Neural progenitor cell (in vitro differentiated cells): Measurements from ENCODE around the gene HCRTR1. TPM values are rescaled to one million over a fixed set of nuclear protein-coding genes. Genes with fewer than 3 reads are reported as not detected.

Experiments used
- DNase-seq: peaks from one replicate; pipeline ENCODE4 v3.0.0-alpha.2; 2016; ENCODE audit warnings: low spot score
- H2AFZ ChIP-seq: fragments of 200-600 bp; sonication (generic); replicated peaks from 2 replicates; pipeline ENCODE4 v1.6.1; 2016; ENCODE audit warnings: antibody characterized with exemption
- H3F3A ChIP-seq: fragments of 200-600 bp; sonication (generic); 2 replicates; pipeline ENCODE4 v1.6.1; 2016; ENCODE audit warnings: antibody characterized with exemption, low read depth
- H3K27ac ChIP-seq: fragments of 200-600 bp; sonication (generic); 2 replicates; pipeline ENCODE4 v1.5.1; 2016; ENCODE audit warnings: mild to moderate bottlenecking
- H3K27me3 ChIP-seq: fragments of 200-600 bp; sonication (generic); 2 replicates; pipeline ENCODE4 v1.6.1; 2016; ENCODE audit warnings: mild to moderate bottlenecking, moderate library complexity
- H3K36me3 ChIP-seq: fragments of 200-600 bp; sonication (generic); 2 replicates; pipeline ENCODE4 v1.5.1; 2016
- H3K4me1 ChIP-seq: fragments of 200-600 bp; sonication (generic); 2 replicates; pipeline ENCODE4 v1.6.1; 2016; ENCODE audit warnings: mixed run types
- H3K4me2 ChIP-seq: fragments of 200-600 bp; sonication (generic); 2 replicates; pipeline ENCODE4 v1.6.1; 2016
- H3K4me3 ChIP-seq: fragments of 200-600 bp; sonication (generic); 2 replicates; pipeline ENCODE4 v1.5.1; 2016
- H3K79me2 ChIP-seq: fragments of 200-600 bp; sonication (generic); 2 replicates; pipeline ENCODE4 v1.6.1; 2016; ENCODE audit warnings: low read depth
- H3K9ac ChIP-seq: fragments of 200-600 bp; sonication (generic); 2 replicates; pipeline ENCODE4 v1.6.1; 2016
- H3K9me3 ChIP-seq: fragments of 200-600 bp; sonication (generic); 2 replicates; pipeline ENCODE4 v1.5.1; 2016; ENCODE audit warnings: low read depth
- H4K20me1 ChIP-seq: fragments of 200-600 bp; sonication (generic); 2 replicates; pipeline ENCODE4 v1.6.1; 2016; ENCODE audit warnings: low read depth
- H3K27ac Mint-ChIP-seq: 3 replicates; pipeline ENCODE4 v1.8.0; 2021; ENCODE audit warnings: mixed read lengths
- H3K27me3 Mint-ChIP-seq: 2 replicates; pipeline ENCODE4 v1.8.0; 2022; ENCODE audit warnings: low read depth, mild to moderate bottlenecking, inconsistent platforms, moderate library complexity, mixed read lengths; ENCODE audit not compliant: insufficient read depth
- H3K36me3 Mint-ChIP-seq: 3 replicates; pipeline ENCODE4 v1.8.0; 2021; ENCODE audit warnings: mixed read lengths
- H3K4me1 Mint-ChIP-seq: 3 replicates; pipeline ENCODE4 v1.8.0; 2021; ENCODE audit warnings: mixed read lengths
- H3K4me3 Mint-ChIP-seq: 3 replicates; pipeline ENCODE4 v1.8.0; 2021; ENCODE audit warnings: mild to moderate bottlenecking, moderate library complexity, mixed read lengths
- H3K9me3 Mint-ChIP-seq: 3 replicates; pipeline ENCODE4 v1.8.0; 2020; ENCODE audit warnings: mixed read lengths
- CTCF ChIP-seq: fragments of 200-600 bp; sonication (generic); IDR thresholded peaks from 2 replicates; pipeline ENCODE4 v1.5.1; 2017; ENCODE audit warnings: antibody characterized with exemption, mild to moderate bottlenecking
- EZH2 ChIP-seq: fragments of 200-600 bp; sonication (generic); IDR thresholded peaks from 2 replicates; pipeline ENCODE4 v1.6.1; 2017; ENCODE audit warnings: antibody characterized with exemption, mild to moderate bottlenecking, moderate library complexity
- EZH2phosphoT487 ChIP-seq: fragments of 200-600 bp; sonication (generic); IDR thresholded peaks from 2 replicates; pipeline ENCODE4 v1.6.1; 2017; ENCODE audit warnings: antibody characterized with exemption
- total RNA-seq: library from RNA; depleted of rRNA; stranded (reverse); fragments of >200 nt; gene quantifications from 2 replicates; pipeline ENCODE4 v1.2.3, GENCODE V29; 2015; ENCODE audit warnings: low replicate concordance

HCRTR1 gene
- total RNA-seq, 1 donor from 2014 or later: not detected

DNA sequence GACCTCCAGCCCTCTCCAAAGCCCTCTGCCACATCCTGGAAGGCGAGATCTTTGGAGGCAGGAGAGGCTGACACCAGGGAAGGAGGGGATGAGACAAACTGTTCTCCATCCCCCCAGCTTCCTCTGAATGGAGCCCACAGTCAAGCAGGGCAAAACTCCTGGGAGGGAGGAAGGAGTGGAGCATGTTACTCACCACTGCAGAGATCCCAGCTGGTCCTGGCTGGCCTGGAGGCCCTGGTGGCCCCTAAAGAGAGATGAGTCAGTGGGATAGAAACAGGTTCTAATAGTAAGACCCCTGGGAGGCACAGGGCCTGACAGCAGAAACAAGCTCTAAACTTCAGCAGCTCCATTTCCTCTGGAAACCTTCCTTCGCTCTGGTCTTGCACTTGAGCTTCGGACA is 41.2 kb downstream of the HCRTR1 start:
- Histone ChIP-seq H3K27ac (no peak overlapping the region), H4K20me1 (no peaks in the 10 kb centered on the region), H3K4me2 (no peak overlapping the region), H3F3A (no peaks in the 10 kb centered on the region), H3K4me1 (no peaks in the 10 kb centered on the region), H3K4me3 (no peak overlapping the region), H3K27me3 (no peaks in the 10 kb centered on the region), H3K9me3 (no peaks in the 10 kb centered on the region), H2AFZ (no peak overlapping the region), H3K36me3 (no peaks in the 10 kb centered on the region), H3K9ac (no peak overlapping the region), H3K79me2 (no peaks in the 10 kb centered on the region)
- Mint-ChIP-seq H3K4me3 (no peak overlapping the region), H3K36me3 (no peaks in the 10 kb centered on the region), H3K9me3 (no peaks in the 10 kb centered on the region), H3K27me3 (peaks cover 17% of the 10 kb centered on the region), H3K27ac (no peak overlapping the region), H3K4me1 (peaks cover 9% of the 10 kb centered on the region)
- no peak for TF ChIP-seq CTCF
- TF ChIP-seq EZH2phosphoT487: no peak
- no peak for TF ChIP-seq EZH2
- no peak for DNase-seq

DNA sequence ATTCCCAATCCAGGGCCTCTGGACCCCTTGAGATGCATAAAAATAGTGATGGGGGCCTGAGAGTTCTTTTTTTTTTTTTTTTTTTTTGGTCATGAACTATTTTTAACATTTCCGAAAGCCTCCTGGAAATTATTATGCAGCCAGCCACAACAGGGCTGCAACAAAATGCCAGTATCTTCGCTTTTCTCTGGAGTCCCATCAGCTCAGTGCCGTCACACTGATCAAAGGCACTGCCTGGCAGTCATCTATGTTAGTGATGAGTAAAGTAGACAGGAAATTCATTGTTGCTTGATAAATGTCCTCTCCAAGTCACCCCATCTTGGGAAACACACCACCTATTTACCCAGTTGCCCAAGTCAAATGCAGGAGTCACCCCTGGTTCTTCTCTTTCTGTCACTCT is 42.4 kb downstream of the HCRTR1 start:
- no peak for DNase-seq
- Histone ChIP-seq H3F3A (no peaks in the 10 kb centered on the region), H3K79me2 (no peaks in the 10 kb centered on the region), H3K36me3 (no peaks in the 10 kb centered on the region), H3K27me3 (no peaks in the 10 kb centered on the region), H3K9ac (no peak overlapping the region), H3K4me2 (no peak overlapping the region), H3K9me3 (no peaks in the 10 kb centered on the region), H2AFZ (no peak overlapping the region), H3K27ac (no peak overlapping the region), H3K4me1 (no peaks in the 10 kb centered on the region), H3K4me3 (no peak overlapping the region), H4K20me1 (no peaks in the 10 kb centered on the region)
- no peaks in the 10 kb centered on the region for H3K36me3 Mint-ChIP-seq
- H3K4me3 Mint-ChIP-seq: no peak overlapping the region
- TF ChIP-seq EZH2: no peak
- no peak for TF ChIP-seq EZH2phosphoT487
- no peak for TF ChIP-seq CTCF
- H3K27ac Mint-ChIP-seq: peak overlapping the region; percentile 42
- H3K4me1 Mint-ChIP-seq: peaks cover 9% of the 10 kb centered on the region
- peaks cover 17% of the 10 kb centered on the region for H3K27me3 Mint-ChIP-seq
- no peaks in the 10 kb centered on the region for H3K9me3 Mint-ChIP-seq

GRCh38 chr1:31660871-31661455 is 43.5 kb downstream of the HCRTR1 start:
- H3K9ac ChIP-seq: no peak overlapping the region
- H3K27me3 Mint-ChIP-seq: peaks cover 15% of the 10 kb centered on the region
- H3K9me3 ChIP-seq: no peaks in the 10 kb centered on the region
- no peaks in the 10 kb centered on the region for H3K9me3 Mint-ChIP-seq
- H3K4me1 ChIP-seq: no peaks in the 10 kb centered on the region
- no peak overlapping the region for H3K27ac ChIP-seq
- H3K4me2 ChIP-seq: no peak overlapping the region
- H2AFZ ChIP-seq: no peak overlapping the region
- H3K27me3 ChIP-seq: no peaks in the 10 kb centered on the region
- H3K36me3 ChIP-seq: no peaks in the 10 kb centered on the region
- no peak overlapping the region for H3K4me3 ChIP-seq
- no peak overlapping the region for H3K27ac Mint-ChIP-seq
- peaks cover 14% of the 10 kb centered on the region for H3K4me1 Mint-ChIP-seq
- H4K20me1 ChIP-seq: no peaks in the 10 kb centered on the region
- no peak overlapping the region for H3K4me3 Mint-ChIP-seq
- no peaks in the 10 kb centered on the region for H3F3A ChIP-seq
- no peak for DNase-seq
- no peaks in the 10 kb centered on the region for H3K36me3 Mint-ChIP-seq
- no peaks in the 10 kb centered on the region for H3K79me2 ChIP-seq
- no peak for TF ChIP-seq CTCF
- no peak for TF ChIP-seq EZH2phosphoT487
- no peak for TF ChIP-seq EZH2
